SK-N-SH (cell line): ENCODE data around the gene LIMS2. TPM values are rescaled to one million over a fixed set of nuclear protein-coding genes. Genes with fewer than 3 reads are reported as not detected.

ENCODE experiments used
- CTCF ChIA-PET: fragments of 300-600, 350-600 bp; formaldehyde crosslinking; extraction: SDS; loops from one replicate; lab custom pipeline; 2021; lab: Yijun Ruan, JAX
- POLR2A ChIA-PET: fragments of 350-600 bp; sonication (Branson Sonifier 250); formaldehyde crosslinking; extraction: SDS; loops from one replicate; lab custom pipeline; 2020; ENCODE audit warnings: antibody characterized with exemption, inconsistent platforms; lab: Yijun Ruan, JAX
- DNase-seq: peaks from one replicate; pipeline ENCODE4 v3.0.0; 2012
- H2AFZ ChIP-seq: fragments of 200-600 bp; sonication (generic); 2 replicates; pipeline ENCODE4 v1.8.1; 2016; ENCODE audit warnings: antibody characterized with exemption, mild to moderate bottlenecking, low read depth
- H3F3A ChIP-seq: fragments of 200-600 bp; sonication (generic); replicated peaks from 2 replicates; pipeline ENCODE3; 2016; ENCODE audit warnings: antibody characterized with exemption, mild to moderate bottlenecking; ENCODE audit not compliant: insufficient read depth
- H3K27ac ChIP-seq, 2 experiments: fragments of 200-500 bp in 1 of 2; fragments of 200-600 bp in 1 of 2; sonication (Bioruptor generic) in 1 of 2; sonication (generic), shearing (Covaris generic) in 1 of 2; 2 replicates each; pipeline versions ENCODE4 v1.5.1 to v1.6.1; 2014 to 2016; ENCODE audit warnings: low read depth in 2 of 2, inconsistent platforms in 1 of 2, low read length in 1 of 2, mild to moderate bottlenecking in 1 of 2, mixed read lengths in 1 of 2
- H3K27me3 ChIP-seq: fragments of 200-600 bp; sonication (generic), shearing (Covaris generic); 2 replicates; pipeline ENCODE4 v1.6.1; 2016; ENCODE audit warnings: mixed run types; ENCODE audit not compliant: insufficient read depth
- H3K36me3 ChIP-seq, 2 experiments: fragments of 200-500 bp in 1 of 2; fragments of 200-600 bp in 1 of 2; sonication (Bioruptor generic) in 1 of 2; sonication (generic) in 1 of 2; replicated peaks in 1 of 2; 2 replicates each; pipeline versions ENCODE3 to v1.5.1; 2014 to 2016; ENCODE audit warnings: low read length in 1 of 2, mild to moderate bottlenecking in 1 of 2; ENCODE audit not compliant: insufficient read depth in 2 of 2, control insufficient read depth in 1 of 2
- H3K4me1 ChIP-seq, 2 experiments: fragments of 200-500 bp in 1 of 2; fragments of 200-600 bp in 1 of 2; sonication (Bioruptor generic) in 1 of 2; sonication (generic), shearing (Covaris generic) in 1 of 2; 2 replicates each; pipeline versions ENCODE4 v1.5.1 to v1.6.1; 2014 to 2016; ENCODE audit warnings: low read depth in 1 of 2, low read length in 1 of 2, mixed run types in 1 of 2; ENCODE audit not compliant: insufficient read depth in 2 of 2, control insufficient read depth in 1 of 2
- H3K4me2 ChIP-seq: fragments of 200-600 bp; sonication (generic), shearing (Covaris generic); 2 replicates; pipeline ENCODE4 v1.6.1; 2017; ENCODE audit warnings: mixed run types
- H3K4me3 ChIP-seq, 2 experiments: fragments of 200-500 bp in 1 of 2; fragments of 200-600 bp in 1 of 2; sonication (Bioruptor generic) in 1 of 2; sonication (generic), shearing (Covaris generic) in 1 of 2; 2 replicates each; pipeline versions ENCODE4 v1.5.1 to v1.8.1; 2014 to 2016; ENCODE audit warnings: low read depth in 2 of 2, inconsistent platforms in 1 of 2, low read length in 1 of 2, mild to moderate bottlenecking in 1 of 2, mixed read lengths in 1 of 2, moderate library complexity in 1 of 2
- H3K79me2 ChIP-seq: fragments of 200-600 bp; sonication (generic); 2 replicates; pipeline ENCODE4 v1.8.1; 2017; ENCODE audit warnings: mild to moderate bottlenecking; ENCODE audit not compliant: insufficient read depth
- H3K9ac ChIP-seq: fragments of 200-600 bp; sonication (generic); 2 replicates; pipeline ENCODE4 v1.6.1; 2017; ENCODE audit warnings: mixed run types
- H3K9me2 ChIP-seq: fragments of 200-600 bp; sonication (generic); 2 replicates; pipeline ENCODE4 v1.6.1; 2017; ENCODE audit warnings: mixed run types
- H3K9me3 ChIP-seq: fragments of 200-600 bp; sonication (generic); 2 replicates; pipeline ENCODE4 v1.6.1; 2017; ENCODE audit warnings: mixed run types, mild to moderate bottlenecking, moderate library complexity
- H4K20me1 ChIP-seq: fragments of 200-600 bp; sonication (generic); 2 replicates; pipeline ENCODE4 v1.6.1; 2017; ENCODE audit warnings: mild to moderate bottlenecking, mixed run types; ENCODE audit not compliant: insufficient read depth
- CHD2 ChIP-seq: fragments of 150-350 bp; IDR thresholded peaks from 2 replicates; pipeline ENCODE4 v1.6.1; 2018; ENCODE audit warnings: low read length; ENCODE audit not compliant: partially characterized antibody
- FOXM1 ChIP-seq: IDR thresholded peaks from 2 replicates; pipeline ENCODE4 v1.4.0; 2012; ENCODE audit warnings: low read depth, mild to moderate bottlenecking
- RCOR1 ChIP-seq: fragments of 150-350 bp; IDR thresholded peaks from 2 replicates; pipeline ENCODE4 v1.6.1; 2017; ENCODE audit warnings: antibody characterized with exemption, low read length
- REST ChIP-seq: IDR thresholded peaks from 2 replicates; pipeline ENCODE4 v1.6.1; 2012; ENCODE audit warnings: mild to moderate bottlenecking, low read depth, low read length, moderate library complexity
- RXRA ChIP-seq: IDR thresholded peaks from 2 replicates; pipeline ENCODE4 v1.4.0; 2012; ENCODE audit warnings: low read depth, mild to moderate bottlenecking, borderline replicate concordance
- TEAD4 ChIP-seq: IDR thresholded peaks from 2 replicates; pipeline ENCODE4 v1.4.0; 2012; ENCODE audit warnings: mild to moderate bottlenecking, borderline replicate concordance; ENCODE audit not compliant: insufficient read depth
- USF2 ChIP-seq: fragments of 150-350 bp; IDR thresholded peaks from 2 replicates; pipeline ENCODE4 v1.6.1; 2017; ENCODE audit warnings: antibody characterized with exemption, low read length, low read depth, borderline replicate concordance
- YY1 ChIP-seq: IDR thresholded peaks from 2 replicates; pipeline ENCODE4 v1.4.0; 2012; ENCODE audit warnings: low read depth, mild to moderate bottlenecking
- WGBS: methylation state at CpG from one replicate; pipeline ENCODE4 v1.1.6; 2017; ENCODE audit warnings: low lambda C conversion rate; 5-methylcytosine and 5-hydroxymethylcytosine counted together
- polyA plus RNA-seq, 3 experiments: library from polyadenylated mRNA; depleted of rRNA; stranded (reverse); fragments of >200 nt; gene quantifications; 2 replicates each; pipeline ENCODE4 v1.2.3, GENCODE V29; 2012

LIMS2 gene
- polyA plus RNA-seq, 1 of the 3 experiments (the other 2 are of a cell fraction): 2.7 TPM

- no peak overlapping the region for H3K4me2 ChIP-seq
Measured at GRCh38 chr2:127661949-127662510, 13.3 kb downstream of the LIMS2 start.

More at GRCh38 chr2:127661949-127662510, 13.3 kb downstream of the LIMS2 start:
- no peak overlapping the region for H2AFZ ChIP-seq
- no peaks in the 10 kb centered on the region for H3K36me3 ChIP-seq
- H3K27me3 ChIP-seq: no peaks in the 10 kb centered on the region
- no peaks in the 10 kb centered on the region for H3K79me2 ChIP-seq
- H3K27ac ChIP-seq: peak overlapping the region in 1 of 2 experiments; percentile 16; a peak in 1 of 4 replicates
- no peak for TF ChIP-seq RXRA
- TF ChIP-seq USF2: no peak
- TF ChIP-seq TEAD4: no peak
- TF ChIP-seq YY1: no peak
- no peak for TF ChIP-seq REST
- TF ChIP-seq CHD2: no peak
- TF ChIP-seq FOXM1: no peak
- no peak for TF ChIP-seq RCOR1
- WGBS: 40% methylated on average over 3 of the region's 9 CpGs
- H3K4me1 ChIP-seq: peaks cover 0 to 21% of the 10 kb centered on the region in 2 experiments; a peak in 1 of 4 replicates
- H3K9me3 ChIP-seq: no peaks in the 10 kb centered on the region
- H3F3A ChIP-seq: no peaks in the 10 kb centered on the region
- ChIA-PET POLR2A (interaction anchor here (1.5 to 1.8 kb wide), 2 partner anchors 9 to 13 kb away, joined by 6 read pairs; partner anchors contain the start of gene LIMS2), CTCF (interaction anchor here (0.7 to 1.9 kb wide), 5 partner anchors 12 to 71 kb away, joined by 3 to 11 read pairs (median 4); partner anchors contain the start of gene LIMS2)
- no peak for DNase-seq
- H3K9me2 ChIP-seq: no peaks in the 10 kb centered on the region
- no peak overlapping the region for H3K9ac ChIP-seq
- H4K20me1 ChIP-seq: no peaks in the 10 kb centered on the region
- H3K4me3 ChIP-seq: no peak overlapping the region
